K562 (cell line): ENCODE results near the gene TMEM87B.

Experiments used
- CHD1 ChIP-seq: fragments of 200-600 bp; sonication (generic); IDR thresholded peaks from one replicate; pipeline ENCODE4 v1.6.1; 2012; ENCODE audit warnings: mild to moderate bottlenecking, moderate library complexity, low read length, inconsistent platforms
- EZH2 ChIP-seq: IDR thresholded peaks from 2 replicates; pipeline ENCODE4 v1.6.1; 2012; ENCODE audit warnings: low read depth, mild to moderate bottlenecking, inconsistent platforms, low read length, borderline replicate concordance
- FOXK1 ChIP-seq: sonication (generic); formaldehyde crosslinking; IDR thresholded peaks from 2 replicates; pipeline ENCODE4 v1.8.0; 2022; ENCODE audit warnings: missing genetic modification reagents, mild to moderate bottlenecking, borderline replicate concordance
- HDAC2 ChIP-seq: fragments of 450-650 bp; IDR thresholded peaks from 2 replicates; pipeline ENCODE4 v1.6.1; 2016; ENCODE audit warnings: mild to moderate bottlenecking
- JUNB ChIP-seq: fragments of 450-650 bp; formaldehyde crosslinking; conservative IDR thresholded peaks from 2 replicates; pipeline ENCODE4 v1.4.0; 2020; ENCODE audit warnings: mild to moderate bottlenecking
- MEF2D ChIP-seq: conservative IDR thresholded peaks from 2 replicates; pipeline ENCODE4 v1.6.1; 2016; ENCODE audit warnings: low read depth, missing genetic modification characterization, missing compliant biosample characterization
- NR3C1 ChIP-seq: sonication (generic); formaldehyde crosslinking; IDR thresholded peaks from 2 replicates; pipeline ENCODE4 v1.8.1; 2022; ENCODE audit warnings: missing genetic modification reagents
- POLR2A ChIP-seq: fragments of 450-650 bp; conservative IDR thresholded peaks from 2 replicates; pipeline ENCODE4 v1.6.1; 2016
- ZNF274 ChIP-seq: IDR thresholded peaks from 2 replicates; pipeline ENCODE4 v1.6.1; 2011; ENCODE audit warnings: low read depth, mild to moderate bottlenecking, low read length, moderate library complexity, borderline replicate concordance
- TF ChIP-seq, protein P1 (sequence below): fragments of 450-650 bp; conservative IDR thresholded peaks from 2 replicates; pipeline ENCODE4 v1.6.1; 2016; ENCODE audit warnings: missing genetic modification characterization, low read depth, mild to moderate bottlenecking, control low read depth, missing compliant biosample characterization
- TF ChIP-seq, protein P2 (sequence below), 3 experiments: IDR thresholded peaks in 2 of 3; conservative IDR thresholded peaks in 1 of 3; 2 replicates each; pipeline ENCODE4 v1.5.1; 2011 to 2012; ENCODE audit warnings: low read length in 3 of 3, mild to moderate bottlenecking in 3 of 3, control low read depth in 2 of 3, improper control_type of control experiment in 1 of 3, inconsistent platforms in 1 of 3, low read depth in 1 of 3, mixed read lengths in 1 of 3, moderate library complexity in 1 of 3; ENCODE audit not compliant: insufficient read depth in 2 of 3
- TF ChIP-seq, protein P3 (sequence below): sonication (generic); formaldehyde crosslinking; IDR thresholded peaks from 2 replicates; pipeline ENCODE4 v1.8.1; 2023; ENCODE audit warnings: mild to moderate bottlenecking, missing genetic modification reagents, moderate library complexity

DNA sequence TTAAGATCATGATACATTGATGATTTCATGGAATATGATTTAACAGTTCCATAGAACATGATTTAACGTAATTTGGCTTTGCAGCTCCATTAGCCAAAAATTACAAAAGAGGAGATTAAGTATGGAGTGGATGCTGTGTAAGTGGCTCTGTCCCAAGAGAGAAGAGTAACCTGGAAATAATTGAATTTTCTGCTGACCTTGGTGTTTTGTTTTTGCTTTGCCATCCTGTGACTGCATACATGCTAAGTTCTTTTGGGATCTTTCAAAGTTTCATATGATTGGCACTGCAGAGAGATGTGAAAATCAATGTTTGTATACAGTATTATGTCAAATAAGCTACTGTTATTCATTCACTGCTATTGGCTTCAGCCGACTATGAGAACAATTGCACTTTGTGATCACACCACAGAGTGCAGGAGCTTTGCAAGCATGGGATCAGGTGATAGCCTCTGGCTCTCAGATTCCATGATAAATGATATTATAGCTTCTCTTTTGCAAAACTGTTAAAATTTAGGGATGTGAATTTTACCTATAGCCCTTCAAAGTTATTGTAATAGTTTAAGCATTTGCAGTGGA lies 46.1 kb upstream of the TMEM87B start:
- TF ChIP-seq POLR2A, result no peak
- no peak for TF ChIP-seq CHD1
- no peak for TF ChIP-seq JUNB (CRISPR knock-in tag)
- TF ChIP-seq, protein P1, sequence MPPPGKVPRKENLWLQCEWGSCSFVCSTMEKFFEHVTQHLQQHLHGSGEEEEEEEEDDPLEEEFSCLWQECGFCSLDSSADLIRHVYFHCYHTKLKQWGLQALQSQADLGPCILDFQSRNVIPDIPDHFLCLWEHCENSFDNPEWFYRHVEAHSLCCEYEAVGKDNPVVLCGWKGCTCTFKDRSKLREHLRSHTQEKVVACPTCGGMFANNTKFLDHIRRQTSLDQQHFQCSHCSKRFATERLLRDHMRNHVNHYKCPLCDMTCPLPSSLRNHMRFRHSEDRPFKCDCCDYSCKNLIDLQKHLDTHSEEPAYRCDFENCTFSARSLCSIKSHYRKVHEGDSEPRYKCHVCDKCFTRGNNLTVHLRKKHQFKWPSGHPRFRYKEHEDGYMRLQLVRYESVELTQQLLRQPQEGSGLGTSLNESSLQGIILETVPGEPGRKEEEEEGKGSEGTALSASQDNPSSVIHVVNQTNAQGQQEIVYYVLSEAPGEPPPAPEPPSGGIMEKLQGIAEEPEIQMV (tag), result no peak
- no peak for TF ChIP-seq ZNF274
- TF ChIP-seq, protein P2, sequence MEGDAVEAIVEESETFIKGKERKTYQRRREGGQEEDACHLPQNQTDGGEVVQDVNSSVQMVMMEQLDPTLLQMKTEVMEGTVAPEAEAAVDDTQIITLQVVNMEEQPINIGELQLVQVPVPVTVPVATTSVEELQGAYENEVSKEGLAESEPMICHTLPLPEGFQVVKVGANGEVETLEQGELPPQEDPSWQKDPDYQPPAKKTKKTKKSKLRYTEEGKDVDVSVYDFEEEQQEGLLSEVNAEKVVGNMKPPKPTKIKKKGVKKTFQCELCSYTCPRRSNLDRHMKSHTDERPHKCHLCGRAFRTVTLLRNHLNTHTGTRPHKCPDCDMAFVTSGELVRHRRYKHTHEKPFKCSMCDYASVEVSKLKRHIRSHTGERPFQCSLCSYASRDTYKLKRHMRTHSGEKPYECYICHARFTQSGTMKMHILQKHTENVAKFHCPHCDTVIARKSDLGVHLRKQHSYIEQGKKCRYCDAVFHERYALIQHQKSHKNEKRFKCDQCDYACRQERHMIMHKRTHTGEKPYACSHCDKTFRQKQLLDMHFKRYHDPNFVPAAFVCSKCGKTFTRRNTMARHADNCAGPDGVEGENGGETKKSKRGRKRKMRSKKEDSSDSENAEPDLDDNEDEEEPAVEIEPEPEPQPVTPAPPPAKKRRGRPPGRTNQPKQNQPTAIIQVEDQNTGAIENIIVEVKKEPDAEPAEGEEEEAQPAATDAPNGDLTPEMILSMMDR (IDR thresholded peaks at IDR 0.05 in 2 of 3, conservative IDR thresholded peaks at IDR 0.05 in 1 of 3; ENCODE audit: insufficient read depth in 2 of 3, low read depth in 1 of 3, low read length in 3 of 3), result no peak
- no peak for TF ChIP-seq MEF2D (tag)
- TF ChIP-seq, protein P3, sequence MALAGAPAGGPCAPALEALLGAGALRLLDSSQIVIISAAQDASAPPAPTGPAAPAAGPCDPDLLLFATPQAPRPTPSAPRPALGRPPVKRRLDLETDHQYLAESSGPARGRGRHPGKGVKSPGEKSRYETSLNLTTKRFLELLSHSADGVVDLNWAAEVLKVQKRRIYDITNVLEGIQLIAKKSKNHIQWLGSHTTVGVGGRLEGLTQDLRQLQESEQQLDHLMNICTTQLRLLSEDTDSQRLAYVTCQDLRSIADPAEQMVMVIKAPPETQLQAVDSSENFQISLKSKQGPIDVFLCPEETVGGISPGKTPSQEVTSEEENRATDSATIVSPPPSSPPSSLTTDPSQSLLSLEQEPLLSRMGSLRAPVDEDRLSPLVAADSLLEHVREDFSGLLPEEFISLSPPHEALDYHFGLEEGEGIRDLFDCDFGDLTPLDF, result no peak
- TF ChIP-seq HDAC2, result no peak
- no peak for TF ChIP-seq FOXK1 (CRISPR knock-in tag)
- TF ChIP-seq NR3C1 (CRISPR knock-in tag), result no peak
- no peak for TF ChIP-seq EZH2
